Eye (tissue), 1 donor: Measurements from ENCODE around the gene KNDC1.
"Not testable (repeated sequence)": the region's sequence is repeated elsewhere in the genome, so short reads cannot be mapped to it uniquely, and the experiment has no call there.

Source experiments
- DNase-seq: peaks from one replicate; pipeline ENCODE4 v3.0.0-alpha.2; 2015

Gene KNDC1

GRCh38 chr10:133159950-133160825, at the start of gene KNDC1:
KNDC1 (plus strand) TSS chr10:133160219; CDS start chr10:133160468, 249 bp downstream.
- peak; percentile 81 for DNase-seq

GRCh38 chr10:133110609-133111275, 49.3 kb upstream of the KNDC1 start:
- DNase-seq = no peak

DNA sequence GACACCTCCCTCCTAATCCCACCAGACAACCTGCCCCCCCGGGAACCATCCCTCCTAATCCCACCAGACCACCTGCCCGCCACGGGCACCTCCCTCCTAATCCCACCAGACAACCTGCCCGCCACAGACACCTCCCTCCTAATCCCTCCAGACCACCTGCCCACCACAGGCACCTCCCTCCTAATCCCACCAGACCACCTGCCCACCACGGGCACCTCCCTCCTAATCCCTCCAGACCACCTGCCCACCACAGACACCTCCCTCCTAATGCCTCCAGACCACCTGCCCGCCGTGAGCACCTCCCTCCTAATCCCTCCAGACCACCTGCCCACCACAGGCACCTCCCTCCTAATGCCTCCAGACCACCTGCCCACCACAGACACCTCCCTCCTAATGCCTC, 48.4 kb upstream of the KNDC1 start:
- DNase-seq = not testable (repeated sequence)

DNA sequence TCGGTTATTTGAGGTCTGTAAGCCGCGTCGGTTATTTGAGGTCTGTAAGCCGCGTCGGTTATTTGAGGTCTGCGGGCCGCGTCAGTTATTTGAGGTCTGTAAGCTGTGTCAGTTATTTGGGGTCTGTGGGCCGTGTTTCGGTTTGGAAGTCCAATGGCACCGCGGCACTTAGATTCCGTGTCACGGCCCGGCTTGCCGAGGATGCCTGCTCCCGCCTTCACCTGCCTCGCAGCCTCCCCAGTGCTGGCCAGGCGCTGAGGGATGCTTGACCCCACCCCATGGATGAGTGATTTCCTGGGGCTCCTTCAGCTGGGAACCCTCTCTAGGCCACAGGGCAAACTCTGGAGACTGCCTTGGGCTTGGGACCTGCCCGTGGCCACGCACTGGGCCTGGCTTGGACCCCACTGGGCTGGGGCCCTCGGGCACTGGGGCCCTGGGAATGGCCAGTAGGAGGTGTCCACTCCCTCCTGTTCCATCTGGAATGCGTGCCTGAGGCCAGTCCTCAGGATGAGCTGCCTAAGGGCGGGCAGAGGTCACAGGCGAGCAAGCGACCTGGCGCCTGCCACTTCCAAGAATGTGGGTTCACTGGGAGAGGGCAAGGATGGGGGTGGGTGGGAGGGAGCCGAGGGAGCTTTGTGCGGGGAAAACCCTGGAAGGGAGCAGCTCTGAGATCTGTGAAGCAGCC, 46.7 kb upstream of the KNDC1 start:
- no peak for DNase-seq

DNA sequence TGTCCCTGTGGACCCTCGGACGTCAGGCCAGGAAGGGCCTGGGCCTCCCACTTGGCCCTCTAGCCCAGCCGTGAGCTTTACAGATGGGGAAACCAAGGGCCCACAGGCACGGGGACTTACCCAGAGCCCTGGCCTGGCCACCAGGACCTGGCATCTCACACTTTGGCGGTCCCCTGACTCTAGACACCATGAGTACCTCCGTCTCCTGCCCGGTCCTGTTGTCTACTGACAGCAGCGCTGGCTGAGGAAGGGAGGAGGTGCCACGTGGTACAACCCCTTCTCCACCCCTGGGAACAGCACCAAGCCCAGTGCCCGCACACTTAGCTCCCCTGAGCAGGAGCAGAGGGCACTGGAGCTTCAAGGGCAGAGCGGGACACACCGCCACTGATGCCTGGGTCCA, 46.2 kb upstream of the KNDC1 start:
- DNase-seq = no peak

DNA sequence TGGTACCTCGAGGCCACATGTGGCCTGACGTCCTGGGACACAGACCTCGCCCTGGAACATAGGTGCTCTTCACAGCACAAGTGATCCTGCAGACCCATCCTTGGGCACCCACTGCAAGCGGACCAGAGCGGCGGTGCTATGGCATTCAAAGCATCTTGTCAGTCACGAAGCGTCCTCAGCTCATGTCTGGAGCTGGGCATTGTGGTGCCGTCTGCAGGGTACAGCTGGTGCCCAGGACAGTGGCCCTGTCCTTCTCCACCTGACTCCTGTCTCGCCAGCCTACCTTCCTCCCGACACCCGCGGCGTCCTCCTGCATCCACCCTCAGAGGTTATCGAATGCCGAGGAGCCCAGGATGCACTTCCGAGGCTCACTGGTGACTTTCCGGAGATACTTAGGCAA, 45.8 kb upstream of the KNDC1 start:
- DNase-seq = no peak

DNA sequence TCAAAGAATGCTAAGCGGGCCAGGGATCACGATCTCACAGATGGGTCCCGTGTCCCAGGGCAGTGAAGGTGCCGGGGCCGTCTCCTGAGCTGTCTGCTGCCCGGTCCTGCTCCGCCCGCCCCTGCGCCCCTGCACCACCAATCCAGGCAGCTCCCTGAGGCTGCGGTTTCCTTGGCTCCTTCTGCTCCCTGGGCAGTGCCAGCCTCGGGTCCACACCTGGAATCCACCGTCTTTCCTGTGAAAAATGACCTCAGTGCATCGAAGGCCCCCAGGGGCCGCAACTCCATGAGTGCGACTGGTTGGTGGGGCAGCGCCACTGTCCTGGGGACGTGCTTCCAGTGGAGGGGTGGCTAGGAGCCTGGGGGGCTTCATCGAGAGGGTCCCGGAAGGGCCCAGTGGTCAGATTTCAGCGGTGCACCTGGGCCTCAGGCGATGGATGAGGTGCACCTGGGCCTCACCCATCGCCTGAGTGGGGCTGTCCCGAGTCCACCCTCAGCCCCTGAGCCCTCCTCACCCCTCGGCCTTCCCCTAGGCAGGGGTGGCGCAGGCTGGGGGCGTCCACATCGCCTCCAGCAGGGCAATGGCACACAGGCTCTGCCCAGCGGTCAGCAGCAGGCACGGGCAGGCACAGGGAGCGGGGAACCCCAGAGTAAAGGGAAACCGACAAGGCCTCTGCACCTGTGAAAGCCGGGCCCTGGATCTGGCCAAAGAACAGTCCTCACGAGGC, 45.1 kb upstream of the KNDC1 start:
- no peak for DNase-seq

DNA sequence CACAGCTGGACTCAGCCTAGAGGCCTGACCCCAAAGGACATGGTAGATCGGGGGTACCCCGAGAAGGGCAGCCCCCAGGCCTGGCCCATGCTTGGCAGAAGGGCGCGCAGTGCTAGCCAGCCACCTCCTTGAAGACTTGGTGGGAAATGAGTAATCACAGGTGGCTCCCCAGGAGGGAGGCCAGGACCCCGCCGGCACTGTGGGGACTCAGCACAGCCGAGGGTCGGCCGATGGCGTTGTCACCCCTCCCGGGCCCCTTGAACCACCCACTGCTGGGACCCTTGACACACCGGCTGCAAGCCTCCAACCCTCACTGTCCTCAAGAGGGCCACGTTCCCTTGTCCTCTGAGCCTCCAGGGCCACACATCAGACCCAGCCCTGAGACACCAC, 44.6 kb upstream of the KNDC1 start:
- DNase-seq = no peak

DNA sequence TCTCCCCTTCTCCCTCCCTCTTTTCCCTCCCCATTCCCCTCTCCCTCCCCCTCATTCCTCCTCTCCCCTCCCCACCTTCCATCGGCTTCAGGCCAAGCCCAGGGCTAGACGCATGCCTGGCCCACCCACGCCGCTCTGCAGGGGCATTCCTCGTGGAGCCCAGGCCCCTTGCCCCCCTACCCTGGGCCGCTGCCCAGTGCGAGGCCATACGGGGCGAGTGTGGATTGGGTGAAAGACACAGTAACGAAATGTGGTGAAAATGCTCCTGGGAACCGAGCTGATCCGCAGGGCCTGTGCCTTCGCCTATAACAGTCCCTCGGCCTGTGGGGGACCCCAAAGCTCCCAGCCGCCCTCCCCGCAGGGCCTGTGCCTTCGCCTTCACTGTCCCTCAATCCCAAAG, 44.0 kb upstream of the KNDC1 start:
- DNase-seq = no peak

- DNase-seq = no peak
Measured at GRCh38 chr10:133116455-133116854, 43.6 kb upstream of the KNDC1 start.

GRCh38 chr10:133117036-133117687, 42.9 kb upstream of the KNDC1 start:
- no peak for DNase-seq

DNA sequence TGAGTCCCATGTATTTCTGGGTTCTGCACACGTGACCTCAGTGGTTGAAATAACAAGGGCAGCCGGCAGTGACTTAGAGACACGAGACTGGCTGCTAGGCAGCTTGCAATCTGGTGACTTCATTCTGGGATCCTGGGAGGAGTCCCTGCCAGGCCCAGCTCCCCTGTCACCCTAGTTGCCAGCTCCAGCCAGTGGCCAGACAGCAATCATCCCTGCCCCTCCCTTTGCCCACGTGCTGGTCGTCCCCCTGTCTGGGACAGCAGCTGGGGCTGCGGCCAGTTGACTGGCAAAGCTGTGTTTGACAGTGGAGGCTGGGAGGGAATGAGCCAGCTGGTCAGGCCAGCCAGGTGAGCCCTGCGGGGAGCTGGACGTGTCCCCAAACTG, 42.3 kb upstream of the KNDC1 start:
- DNase-seq = no peak

GRCh38 chr10:133121479-133121878, 38.5 kb upstream of the KNDC1 start:
- no peak for DNase-seq

- no peak for DNase-seq
Measured at GRCh38 chr10:133122171-133122935, 37.7 kb upstream of the KNDC1 start.

- DNase-seq = no peak
Measured at GRCh38 chr10:133123050-133123745, 36.8 kb upstream of the KNDC1 start.

- DNase-seq = no peak
Measured at GRCh38 chr10:133123746-133124356, 36.2 kb upstream of the KNDC1 start.

GRCh38 chr10:133124357-133125211, 35.4 kb upstream of the KNDC1 start:
- DNase-seq = peak; percentile 70

DNA sequence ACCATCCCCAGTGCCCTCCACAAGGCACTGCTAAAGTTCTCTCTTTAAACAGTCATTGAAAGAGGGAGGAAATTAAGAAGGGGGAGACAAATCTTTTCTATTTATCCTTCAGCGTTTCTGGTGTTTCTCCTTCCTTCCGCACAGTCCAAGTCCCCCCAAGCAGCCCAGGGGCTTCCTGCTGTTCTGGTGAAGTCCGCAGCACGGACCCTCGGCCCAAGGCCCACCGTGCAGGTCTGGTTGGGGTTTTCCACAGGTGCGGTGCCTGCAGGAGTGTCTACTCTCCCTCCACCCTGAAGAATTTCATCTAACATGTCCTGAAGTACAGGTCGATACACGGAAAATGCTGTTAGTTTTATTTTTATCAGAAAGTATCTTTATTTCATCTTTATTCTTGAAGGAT, 34.1 kb upstream of the KNDC1 start:
- DNase-seq = no peak

DNA sequence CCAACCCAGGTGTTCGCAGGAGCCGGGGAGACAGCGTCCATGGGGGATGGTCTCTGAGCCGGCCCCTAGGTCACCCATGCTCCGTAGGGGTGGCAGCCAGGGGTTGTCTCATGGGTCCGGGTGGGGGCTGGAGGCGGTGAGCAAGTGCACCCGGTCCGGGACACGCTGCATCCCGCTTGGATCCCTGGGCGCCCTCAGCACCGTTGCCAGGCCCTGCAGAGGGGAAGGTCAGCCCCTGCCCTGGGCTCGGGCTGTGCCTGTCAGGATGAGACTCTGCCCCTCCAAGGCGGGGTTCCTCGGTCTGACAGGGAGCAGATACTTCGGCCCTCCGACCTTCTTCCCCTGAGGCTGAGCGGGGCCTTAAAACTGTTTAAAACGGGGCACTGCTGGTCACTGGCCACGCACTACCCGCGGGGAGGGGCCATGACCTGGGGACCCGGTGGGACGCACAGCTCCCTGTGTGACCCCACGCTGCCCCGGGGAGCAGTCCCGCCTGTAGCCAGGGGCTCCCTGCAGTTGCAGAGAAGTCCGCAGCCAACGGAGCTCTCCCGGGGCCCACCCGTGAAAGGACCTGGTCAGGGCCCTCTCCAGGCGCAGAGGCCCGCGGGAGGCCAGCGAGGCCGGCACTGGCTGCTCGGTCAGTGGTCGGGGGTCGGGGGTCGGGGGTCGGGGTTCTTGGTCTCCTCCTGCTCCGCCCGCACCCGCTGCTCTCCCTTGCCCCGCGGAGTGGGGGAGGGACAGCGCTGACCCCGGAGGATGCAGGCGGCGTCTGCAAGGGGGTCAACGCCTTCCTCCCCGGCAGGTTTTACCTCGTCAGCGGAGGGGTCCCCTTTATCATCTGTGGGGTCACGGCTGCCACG, 33.4 kb upstream of the KNDC1 start:
- DNase-seq = no peak
